Esophagus muscularis mucosa (tissue), 3 donors: ENCODE data around the gene AATF.

Experiments
- POLR2A ChIP-seq: fragments of 450-650 bp; IDR thresholded peaks from one replicate; pipeline ENCODE4 v1.6.1; 2017; ENCODE audit warnings: antibody characterized with exemption, moderate library complexity, mild to moderate bottlenecking, low read depth
- POLR2AphosphoS5 ChIP-seq, 2 donors: sonication (generic); formaldehyde crosslinking; IDR thresholded peaks; one replicate each; pipeline ENCODE4 v1.6.1; 2017; ENCODE audit warnings: antibody characterized with exemption in 2 of 2
- TF ChIP-seq, protein P1 (sequence below), 3 experiments: fragments of 200-600 bp in 2 of 3; fragments of 450-650 bp in 1 of 3; sonication (generic) in 2 of 3; IDR thresholded peaks; one replicate each; pipeline ENCODE4 v1.5.1; 2017 to 2019; ENCODE audit warnings: antibody characterized with exemption in 3 of 3, mild to moderate bottlenecking in 2 of 3, moderate library complexity in 1 of 3

- TF ChIP-seq POLR2A (no peak), POLR2AphosphoS5 (IDR thresholded peaks at IDR 0.05) (no peak)
- TF ChIP-seq, protein P1, sequence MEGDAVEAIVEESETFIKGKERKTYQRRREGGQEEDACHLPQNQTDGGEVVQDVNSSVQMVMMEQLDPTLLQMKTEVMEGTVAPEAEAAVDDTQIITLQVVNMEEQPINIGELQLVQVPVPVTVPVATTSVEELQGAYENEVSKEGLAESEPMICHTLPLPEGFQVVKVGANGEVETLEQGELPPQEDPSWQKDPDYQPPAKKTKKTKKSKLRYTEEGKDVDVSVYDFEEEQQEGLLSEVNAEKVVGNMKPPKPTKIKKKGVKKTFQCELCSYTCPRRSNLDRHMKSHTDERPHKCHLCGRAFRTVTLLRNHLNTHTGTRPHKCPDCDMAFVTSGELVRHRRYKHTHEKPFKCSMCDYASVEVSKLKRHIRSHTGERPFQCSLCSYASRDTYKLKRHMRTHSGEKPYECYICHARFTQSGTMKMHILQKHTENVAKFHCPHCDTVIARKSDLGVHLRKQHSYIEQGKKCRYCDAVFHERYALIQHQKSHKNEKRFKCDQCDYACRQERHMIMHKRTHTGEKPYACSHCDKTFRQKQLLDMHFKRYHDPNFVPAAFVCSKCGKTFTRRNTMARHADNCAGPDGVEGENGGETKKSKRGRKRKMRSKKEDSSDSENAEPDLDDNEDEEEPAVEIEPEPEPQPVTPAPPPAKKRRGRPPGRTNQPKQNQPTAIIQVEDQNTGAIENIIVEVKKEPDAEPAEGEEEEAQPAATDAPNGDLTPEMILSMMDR (IDR thresholded peaks at IDR 0.05), result no peak
Observed at GRCh38 chr17:36992701-36993100, 43.9 kb downstream of the AATF start.
